SK-N-MC (cell line): ENCODE data around the gene TRPC5OS.

Experiments
- EZH2 ChIP-seq: fragments of 200-600 bp; sonication (generic); IDR thresholded peaks from one replicate; pipeline ENCODE4 v1.6.1; 2017; ENCODE audit warnings: antibody characterized with exemption
- FOXP2 ChIP-seq: optimal IDR thresholded peaks from 2 replicates; pipeline ENCODE3; 2011; ENCODE audit warnings: mild to moderate bottlenecking, moderate library complexity; ENCODE audit not compliant: insufficient read depth; ENCODE audit errors: extremely low read length, control extremely low read depth
- POLR2AphosphoS5 ChIP-seq: IDR thresholded peaks from 2 replicates; pipeline ENCODE4 v1.6.1; 2012; ENCODE audit warnings: mild to moderate bottlenecking, low read depth, low read length, borderline replicate concordance

DNA sequence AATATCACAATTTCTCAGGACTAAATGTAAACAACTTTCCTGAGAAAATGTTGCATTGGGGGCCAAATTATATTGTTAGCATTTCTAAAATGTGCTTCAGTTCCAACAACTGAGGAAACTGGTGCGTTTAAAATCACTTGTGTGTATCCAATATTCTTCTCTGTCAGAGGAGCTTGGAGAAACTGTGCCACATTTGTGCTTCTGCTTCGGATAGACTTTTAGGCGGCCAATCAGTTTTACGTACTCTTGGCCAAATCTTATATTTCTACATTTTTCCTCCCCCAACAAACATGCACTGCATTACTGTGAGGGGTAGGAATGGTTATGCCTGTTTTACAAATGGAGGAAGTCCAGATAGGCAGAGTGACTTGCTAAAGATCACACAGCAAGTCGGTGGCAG lies 27.4 kb upstream of the TRPC5OS start:
- TF ChIP-seq POLR2AphosphoS5 (no peak), EZH2 (no peak), FOXP2 (no peak)
